Loucy (cell line): ENCODE measurements around the gene CCDC57.

Experiments
- H2AFZ ChIP-seq: fragments of 200-600 bp; sonication (generic); 2 replicates; pipeline ENCODE4 v1.6.0; 2016; ENCODE audit warnings: antibody characterized with exemption, mild to moderate bottlenecking, low read length, moderate library complexity
- H3F3A ChIP-seq: fragments of 200-600 bp; 2 replicates; pipeline ENCODE4 v1.6.0; 2016; ENCODE audit warnings: antibody characterized with exemption, low read depth, mild to moderate bottlenecking
- H3K27me3 ChIP-seq: fragments of 200-600 bp; sonication (generic); 2 replicates; pipeline ENCODE4 v1.6.1; 2014; ENCODE audit warnings: low read length, mild to moderate bottlenecking; ENCODE audit not compliant: insufficient read depth, poor library complexity, severe bottlenecking
- H3K36me3 ChIP-seq: fragments of 200-600 bp; sonication (generic); 2 replicates; pipeline ENCODE4 v1.6.1; 2016; ENCODE audit warnings: low read length; ENCODE audit not compliant: insufficient read depth
- H3K4me1 ChIP-seq: fragments of 200-600 bp; sonication (generic); 2 replicates; pipeline ENCODE4 v1.5.1; 2014; ENCODE audit warnings: low read length, mild to moderate bottlenecking; ENCODE audit not compliant: insufficient read depth, poor library complexity, severe bottlenecking
- H3K4me2 ChIP-seq: fragments of 200-600 bp; sonication (generic); 2 replicates; pipeline ENCODE4 v1.6.0; 2014; ENCODE audit warnings: antibody characterized with exemption, low read length, low read depth, mild to moderate bottlenecking; ENCODE audit not compliant: poor library complexity, severe bottlenecking
- H3K4me3 ChIP-seq: fragments of 200-600 bp; sonication (generic); 2 replicates; pipeline ENCODE4 v1.5.1; 2014; ENCODE audit warnings: low read length, mild to moderate bottlenecking, mixed read lengths; ENCODE audit not compliant: poor library complexity, severe bottlenecking
- H3K79me2 ChIP-seq: fragments of 200-600 bp; sonication (generic); 2 replicates; pipeline ENCODE4 v1.6.1; 2014; ENCODE audit warnings: low read length; ENCODE audit not compliant: insufficient read depth
- H3K9ac ChIP-seq: fragments of 200-600 bp; sonication (generic); 2 replicates; pipeline ENCODE4 v1.6.0; 2014; ENCODE audit warnings: mild to moderate bottlenecking, low read depth, low read length, moderate library complexity; ENCODE audit not compliant: poor library complexity, severe bottlenecking
- H3K9me2 ChIP-seq: fragments of 200-600 bp; sonication (generic); replicated peaks from 2 replicates; pipeline ENCODE4 v1.6.1; 2016; ENCODE audit warnings: low read depth, low read length, mixed read lengths
- H3K9me3 ChIP-seq: fragments of 200-600 bp; sonication (generic); 2 replicates; pipeline ENCODE4 v1.6.1; 2014; ENCODE audit warnings: mild to moderate bottlenecking, antibody characterized with exemption, low read length, low read depth; ENCODE audit not compliant: insufficient read depth
- H4K20me1 ChIP-seq: fragments of 200-600 bp; sonication (generic); 2 replicates; pipeline ENCODE4 v1.6.0; 2014; ENCODE audit warnings: antibody characterized with exemption, low read length, mild to moderate bottlenecking; ENCODE audit not compliant: insufficient read depth, poor library complexity, severe bottlenecking
- CTCF ChIP-seq: fragments of 200-600 bp; sonication (generic); conservative IDR thresholded peaks from 2 replicates; pipeline ENCODE4 v1.5.1; 2014; ENCODE audit warnings: mild to moderate bottlenecking, antibody characterized with exemption, low read length
- EZH2phosphoT487 ChIP-seq: fragments of 200-600 bp; IDR thresholded peaks from 2 replicates; pipeline ENCODE4 v1.6.1; 2018; ENCODE audit warnings: antibody characterized with exemption, mild to moderate bottlenecking, moderate library complexity, borderline replicate concordance

Gene CCDC57

GRCh38 chr17:82231562-82232321 lies 19.1 kb upstream of the CCDC57 start:
- no peaks in the 10 kb centered on the region for H3K9me2 ChIP-seq
- H3K9ac ChIP-seq, result peak overlapping the region; percentile 98
- no peaks in the 10 kb centered on the region for H3F3A ChIP-seq
- peaks cover 14% of the 10 kb centered on the region for H3K4me1 ChIP-seq
- H3K9me3 ChIP-seq, result no peaks in the 10 kb centered on the region
- peaks cover 74% of the 10 kb centered on the region for H4K20me1 ChIP-seq
- H3K79me2 ChIP-seq, result peaks cover 99% of the 10 kb centered on the region
- H3K36me3 ChIP-seq, result peaks cover 22% of the 10 kb centered on the region; the same call in 1 of the 2 replicates
- H3K4me3 ChIP-seq, result peak overlapping the region; percentile 93
- no peaks in the 10 kb centered on the region for H3K27me3 ChIP-seq
- peak overlapping the region; percentile 80 for H3K4me2 ChIP-seq
- TF ChIP-seq EZH2phosphoT487, result no peak
- TF ChIP-seq CTCF, result no peak
- no peak overlapping the region for H2AFZ ChIP-seq

GRCh38 chr17:82231312-82231561 lies 18.6 kb upstream of the CCDC57 start:
- H3K9ac ChIP-seq, result peak overlapping the region; percentile 98
- H3K4me1 ChIP-seq, result peaks cover 19% of the 10 kb centered on the region
- H4K20me1 ChIP-seq, result peaks cover 68% of the 10 kb centered on the region
- no peak overlapping the region for H2AFZ ChIP-seq
- TF ChIP-seq CTCF, result no peak
- no peak for TF ChIP-seq EZH2phosphoT487
- H3F3A ChIP-seq, result no peaks in the 10 kb centered on the region
- H3K9me3 ChIP-seq, result no peaks in the 10 kb centered on the region
- no peaks in the 10 kb centered on the region for H3K27me3 ChIP-seq
- H3K4me2 ChIP-seq, result peak overlapping the region; percentile 80
- H3K36me3 ChIP-seq, result peaks cover 17% of the 10 kb centered on the region; the same call in 1 of the 2 replicates
- peak overlapping the region; percentile 93 for H3K4me3 ChIP-seq
- peaks cover 96% of the 10 kb centered on the region for H3K79me2 ChIP-seq
- no peaks in the 10 kb centered on the region for H3K9me2 ChIP-seq

GRCh38 chr17:82230609-82231311 lies 18.1 kb upstream of the CCDC57 start:
- no peak for TF ChIP-seq EZH2phosphoT487
- TF ChIP-seq CTCF, result no peak
- Histone ChIP-seq H3K9ac (peak overlapping the region; percentile 98), H3K9me2 (no peaks in the 10 kb centered on the region), H3K4me1 (peaks cover 19% of the 10 kb centered on the region), H3K27me3 (no peaks in the 10 kb centered on the region), H3K4me2 (peak overlapping the region; percentile 80), H2AFZ (no peak overlapping the region), H3K9me3 (no peaks in the 10 kb centered on the region), H3K79me2 (peaks cover 91% of the 10 kb centered on the region), H3K36me3 (peaks cover 12% of the 10 kb centered on the region; the same call in 1 of the 2 replicates), H3K4me3 (peak overlapping the region; percentile 93), H4K20me1 (peaks cover 64% of the 10 kb centered on the region), H3F3A (no peaks in the 10 kb centered on the region)
